B cell (primary cell): ENCODE results near the gene RRAD. TPM values are rescaled to one million over a fixed set of nuclear protein-coding genes. Genes with fewer than 3 reads are reported as not detected.

ENCODE experiments used
- ATAC-seq: fragments of 200-7000 bp; cut with Tn5 transposase; one replicate; pipeline ENCODE4 v1.10.0; 2021; ENCODE audit warnings: low read depth, mild to moderate bottlenecking, moderate number of reproducible peaks, moderate library complexity
- CTCF ChIA-PET: fragments of 350-600 bp; sonication (Branson Sonifier 250); formaldehyde crosslinking; loops from one replicate; lab custom pipeline; 2021; ENCODE audit warnings: antibody characterized with exemption, inconsistent platforms; lab: Charles Lee
- POLR2A ChIA-PET: fragments of 350-600 bp; sonication (Branson Sonifier 250); formaldehyde crosslinking; loops from one replicate; lab custom pipeline; 2021; ENCODE audit warnings: antibody characterized with exemption; lab: Charles Lee
- DNase-seq: peaks from one replicate; pipeline ENCODE4 v3.0.0; 2013
- H2AFZ ChIP-seq: 2 replicates; pipeline ENCODE4 v1.6.1; 2012; ENCODE audit warnings: mild to moderate bottlenecking, low read depth, low read length; ENCODE audit not compliant: insufficient read depth, poor library complexity, severe bottlenecking
- H3K27ac ChIP-seq, 2 donors: 1 replicate in 1 of 2; 2 replicates in 1 of 2; pipeline ENCODE4 v1.5.1; 2012 to 2013; ENCODE audit warnings: low read length in 2 of 2, mild to moderate bottlenecking in 2 of 2, moderate library complexity in 1 of 2
- H3K27me3 ChIP-seq, 4 experiments: fragments of 200-600 bp in 1 of 4; sonication (generic) in 1 of 4; replicated peaks in 1 of 4; 1 replicate in 2 of 4; 2 replicates in 2 of 4; pipeline versions ENCODE4 v1.6.1 to v1.7.0; 2013 to 2016; ENCODE audit warnings: low read length in 3 of 4, mild to moderate bottlenecking in 2 of 4, mixed read lengths in 1 of 4, moderate library complexity in 1 of 4; ENCODE audit not compliant: insufficient read depth in 4 of 4, control insufficient read depth in 3 of 4; ENCODE audit errors: control extremely low read depth in 1 of 4
- H3K36me3 ChIP-seq, 2 experiments: replicated peaks in 1 of 2; 1 replicate in 1 of 2; 2 replicates in 1 of 2; pipeline versions ENCODE4 v1.6.1 to v1.7.1; 2013; ENCODE audit warnings: low read length in 1 of 2; ENCODE audit not compliant: insufficient read depth in 2 of 2, control insufficient read depth in 1 of 2; ENCODE audit errors: control extremely low read depth in 1 of 2, extremely low read depth in 1 of 2
- H3K4me1 ChIP-seq, 2 donors: fragments of 200-600 bp in 1 of 2; sonication (generic) in 1 of 2; 1 replicate in 1 of 2; 2 replicates in 1 of 2; pipeline versions ENCODE4 v1.5.1 to v1.6.1; 2013 to 2017; ENCODE audit warnings: low read length in 2 of 2; ENCODE audit not compliant: control insufficient read depth in 2 of 2, insufficient read depth in 2 of 2
- H3K4me2 ChIP-seq: replicated peaks from 2 replicates; pipeline ENCODE3; 2012; ENCODE audit warnings: mild to moderate bottlenecking, low read depth, low read length; ENCODE audit not compliant: poor library complexity, severe bottlenecking
- H3K4me3 ChIP-seq, 5 experiments: fragments of 200-600 bp in 1 of 5; sonication (generic) in 1 of 5; 1 replicate in 3 of 5; 2 replicates in 2 of 5; pipeline versions ENCODE4 v1.5.1 to v1.7.0; 2011 to 2016; ENCODE audit warnings: low read length in 4 of 5, mild to moderate bottlenecking in 4 of 5, low read depth in 2 of 5, control low read depth in 1 of 5, moderate library complexity in 1 of 5; ENCODE audit not compliant: insufficient read depth in 1 of 5; ENCODE audit errors: control extremely low read depth in 1 of 5, extremely low read depth in 1 of 5
- H3K79me2 ChIP-seq: fragments of 200-600 bp; sonication (generic); one replicate; pipeline ENCODE4 v1.6.0; 2016; ENCODE audit warnings: low read length; ENCODE audit not compliant: control insufficient read depth, insufficient read depth
- H3K9ac ChIP-seq: fragments of 200-600 bp; sonication (generic); 2 replicates; pipeline ENCODE4 v1.6.1; 2017; ENCODE audit warnings: mild to moderate bottlenecking, low read length, moderate library complexity
- H3K9me3 ChIP-seq, 3 donors: one replicate each; pipeline versions ENCODE4 v1.6.1 to v1.7.1; 2013; ENCODE audit warnings: low read length in 2 of 3; ENCODE audit not compliant: control insufficient read depth in 2 of 3, insufficient read depth in 1 of 3; ENCODE audit errors: control extremely low read depth in 1 of 3
- H4K20me1 ChIP-seq: 2 replicates; pipeline ENCODE4 v1.6.0; 2012; ENCODE audit warnings: mild to moderate bottlenecking, low read length; ENCODE audit not compliant: insufficient read depth, control insufficient read depth, poor library complexity, severe bottlenecking
- H3K27ac Mint-ChIP-seq: one replicate; pipeline ENCODE4 v1.8.0; 2021; ENCODE audit warnings: mixed read lengths
- H3K27me3 Mint-ChIP-seq: one replicate; pipeline ENCODE4 v1.8.0; 2021; ENCODE audit warnings: mixed read lengths
- H3K4me1 Mint-ChIP-seq: one replicate; pipeline ENCODE4 v1.8.0; 2021; ENCODE audit warnings: mixed read lengths
- H3K4me3 Mint-ChIP-seq: one replicate; pipeline ENCODE4 v1.8.0; 2021; ENCODE audit warnings: mixed read lengths
- H3K9me3 Mint-ChIP-seq: one replicate; pipeline ENCODE4 v1.8.0; 2022; ENCODE audit warnings: mixed read lengths; ENCODE audit not compliant: insufficient read depth
- EZH2 ChIP-seq: IDR thresholded peaks from 2 replicates; pipeline ENCODE4 v1.6.1; 2012; ENCODE audit warnings: borderline replicate concordance, low read depth, mild to moderate bottlenecking, moderate library complexity, low read length; ENCODE audit not compliant: insufficient read depth, poor library complexity, severe bottlenecking
- WGBS: methylation state at CpG from one replicate; pipeline ENCODE4 v1.1.5; 2013; ENCODE audit warnings: missing lambda C conversion rate; ENCODE audit not compliant: insufficient coverage; 5-methylcytosine and 5-hydroxymethylcytosine counted together
- intact Hi-C: fragments of 100-400 bp; cut with micrococcal nuclease; formaldehyde crosslinking; loops from one replicate; pipeline ENCODE4 v1.10.0; 2022
- polyA plus RNA-seq: library from polyadenylated mRNA; depleted of rRNA; stranded (reverse); fragments of >200 nt; gene quantifications from 2 replicates; pipeline ENCODE4 v1.2.3, GENCODE V29; 2012
- total RNA-seq, 2 donors: library from RNA; stranded (reverse); fragments of 120-200 nt in 1 of 2; gene quantifications; 1 replicate in 1 of 2; 2 replicates in 1 of 2; pipeline versions ENCODE4 v1.2.3 to v1.2.4, GENCODE V29; 2013 to 2022
- TF ChIP-seq, protein P1 (sequence below): fragments of 200-600 bp; IDR thresholded peaks from one replicate; pipeline ENCODE4 v1.8.0; 2022; ENCODE audit warnings: antibody characterized with exemption, mild to moderate bottlenecking

RRAD gene
- total and polyA plus RNA-seq, 2 donors (not counting 1 experiment from before 2014, with no cell fraction given) = 0.64 to 1.9 TPM

DNA sequence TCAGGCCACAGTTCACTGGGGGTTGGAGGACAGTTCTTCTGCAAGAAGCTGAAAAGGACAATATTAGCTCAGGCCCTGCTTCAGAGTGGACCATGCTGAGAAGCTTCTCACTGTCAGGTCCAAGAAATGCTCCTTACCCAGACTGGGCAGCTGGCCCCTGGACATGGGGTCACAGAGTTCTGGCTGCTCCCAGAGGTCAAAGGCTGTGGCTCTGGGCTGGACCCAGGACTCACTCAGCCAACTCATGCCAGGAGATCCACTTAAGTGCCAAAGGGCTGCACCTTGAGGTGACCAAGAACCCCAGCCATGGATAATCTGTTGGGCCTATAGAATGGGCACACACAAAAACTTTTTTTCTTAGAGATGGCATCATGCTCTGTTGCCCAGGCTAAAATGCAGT, 14.0 kb upstream of the RRAD start:
- intact Hi-C loops = no loop called here
- H3K4me1 Mint-ChIP-seq = peaks cover 25% of the 10 kb centered on the region
- Histone ChIP-seq H3K9ac (no peak overlapping the region), H2AFZ (no peak overlapping the region), H3K9me3 (no peaks in the 10 kb centered on the region), H3K36me3 (peaks cover 0 to 46% of the 10 kb centered on the region in 2 experiments), H3K4me3 (no peak overlapping the region), H3K4me1 (peaks cover 11 to 16% of the 10 kb centered on the region in 2 donors), H4K20me1 (peaks cover 14% of the 10 kb centered on the region), H3K79me2 (peaks cover 9% of the 10 kb centered on the region), H3K27ac (no peak overlapping the region), H3K27me3 (no peaks in the 10 kb centered on the region), H3K4me2 (no peak overlapping the region)
- H3K4me3 Mint-ChIP-seq = no peak overlapping the region
- DNase-seq (no peak), ATAC-seq (no peak)
- CTCF ChIA-PET = interaction anchor here (1.0 kb wide), 1 partner anchor 8 kb away, joined by 3 read pairs; no protein-coding TSS in a partner anchor
- H3K27me3 Mint-ChIP-seq = no peaks in the 10 kb centered on the region
- POLR2A ChIA-PET = interaction anchor here (0.5 kb wide), 1 partner anchor 473 kb away, joined by 3 read pairs; no protein-coding TSS in a partner anchor
- H3K27ac Mint-ChIP-seq = no peak overlapping the region
- TF ChIP-seq EZH2 = no peak
- TF ChIP-seq, protein P1, sequence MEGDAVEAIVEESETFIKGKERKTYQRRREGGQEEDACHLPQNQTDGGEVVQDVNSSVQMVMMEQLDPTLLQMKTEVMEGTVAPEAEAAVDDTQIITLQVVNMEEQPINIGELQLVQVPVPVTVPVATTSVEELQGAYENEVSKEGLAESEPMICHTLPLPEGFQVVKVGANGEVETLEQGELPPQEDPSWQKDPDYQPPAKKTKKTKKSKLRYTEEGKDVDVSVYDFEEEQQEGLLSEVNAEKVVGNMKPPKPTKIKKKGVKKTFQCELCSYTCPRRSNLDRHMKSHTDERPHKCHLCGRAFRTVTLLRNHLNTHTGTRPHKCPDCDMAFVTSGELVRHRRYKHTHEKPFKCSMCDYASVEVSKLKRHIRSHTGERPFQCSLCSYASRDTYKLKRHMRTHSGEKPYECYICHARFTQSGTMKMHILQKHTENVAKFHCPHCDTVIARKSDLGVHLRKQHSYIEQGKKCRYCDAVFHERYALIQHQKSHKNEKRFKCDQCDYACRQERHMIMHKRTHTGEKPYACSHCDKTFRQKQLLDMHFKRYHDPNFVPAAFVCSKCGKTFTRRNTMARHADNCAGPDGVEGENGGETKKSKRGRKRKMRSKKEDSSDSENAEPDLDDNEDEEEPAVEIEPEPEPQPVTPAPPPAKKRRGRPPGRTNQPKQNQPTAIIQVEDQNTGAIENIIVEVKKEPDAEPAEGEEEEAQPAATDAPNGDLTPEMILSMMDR = no peak
- no peaks in the 10 kb centered on the region for H3K9me3 Mint-ChIP-seq

DNA sequence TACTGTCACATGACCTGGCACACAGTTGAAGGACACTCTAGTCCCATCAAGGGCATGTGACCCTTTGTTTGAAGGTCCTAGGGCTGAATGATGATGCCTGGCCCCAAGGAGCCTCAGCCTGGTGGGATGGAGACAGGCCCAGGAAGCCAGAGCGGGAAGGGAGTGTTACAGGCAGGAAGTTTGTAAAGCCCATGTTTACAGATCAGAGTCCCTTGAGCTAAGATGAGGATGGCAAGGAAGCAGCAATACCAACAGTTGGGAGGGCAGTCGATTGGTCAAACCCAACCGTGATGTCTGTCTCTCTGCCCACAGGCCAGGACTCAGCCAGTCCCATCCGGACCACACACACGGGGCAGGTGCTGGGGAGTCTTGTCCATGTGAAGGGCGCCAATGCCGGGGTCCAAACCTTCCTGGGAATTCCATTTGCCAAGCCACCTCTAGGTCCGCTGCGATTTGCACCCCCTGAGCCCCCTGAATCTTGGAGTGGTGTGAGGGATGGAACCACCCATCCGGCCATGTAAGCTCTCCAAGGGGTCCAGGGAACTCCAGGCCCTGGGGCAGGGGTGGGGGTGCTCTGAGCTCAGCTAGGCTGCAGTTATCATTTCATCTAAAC, 12.5 kb upstream of the RRAD start:
- Histone ChIP-seq H3K36me3 (peaks cover 0 to 40% of the 10 kb centered on the region in 2 experiments), H3K9me3 (no peaks in the 10 kb centered on the region), H3K4me2 (no peak overlapping the region), H2AFZ (no peak overlapping the region), H3K4me1 (peaks cover 20 to 27% of the 10 kb centered on the region in 2 donors), H3K9ac (no peak overlapping the region), H3K79me2 (peaks cover 23% of the 10 kb centered on the region), H3K27ac (no peak overlapping the region), H3K4me3 (no peak overlapping the region), H4K20me1 (peaks cover 14% of the 10 kb centered on the region), H3K27me3 (no peaks in the 10 kb centered on the region)
- no peak for TF ChIP-seq EZH2
- TF ChIP-seq, protein P1 = no peak
- H3K27me3 Mint-ChIP-seq = no peaks in the 10 kb centered on the region
- intact Hi-C loops = no loop called here
- H3K4me1 Mint-ChIP-seq = peaks cover 41% of the 10 kb centered on the region
- CTCF ChIA-PET = no interaction called here
- WGBS = 100% methylated on average over 8 of the region's 10 CpGs
- no peak overlapping the region for H3K4me3 Mint-ChIP-seq
- POLR2A ChIA-PET = no interaction called here
- H3K9me3 Mint-ChIP-seq = no peaks in the 10 kb centered on the region
- peak overlapping the region; percentile 41 for H3K27ac Mint-ChIP-seq
- ATAC-seq = no peak
- DNase-seq = no peak
